ENCODE data around the gene CAGE1.

CAGE1 gene

DNA sequence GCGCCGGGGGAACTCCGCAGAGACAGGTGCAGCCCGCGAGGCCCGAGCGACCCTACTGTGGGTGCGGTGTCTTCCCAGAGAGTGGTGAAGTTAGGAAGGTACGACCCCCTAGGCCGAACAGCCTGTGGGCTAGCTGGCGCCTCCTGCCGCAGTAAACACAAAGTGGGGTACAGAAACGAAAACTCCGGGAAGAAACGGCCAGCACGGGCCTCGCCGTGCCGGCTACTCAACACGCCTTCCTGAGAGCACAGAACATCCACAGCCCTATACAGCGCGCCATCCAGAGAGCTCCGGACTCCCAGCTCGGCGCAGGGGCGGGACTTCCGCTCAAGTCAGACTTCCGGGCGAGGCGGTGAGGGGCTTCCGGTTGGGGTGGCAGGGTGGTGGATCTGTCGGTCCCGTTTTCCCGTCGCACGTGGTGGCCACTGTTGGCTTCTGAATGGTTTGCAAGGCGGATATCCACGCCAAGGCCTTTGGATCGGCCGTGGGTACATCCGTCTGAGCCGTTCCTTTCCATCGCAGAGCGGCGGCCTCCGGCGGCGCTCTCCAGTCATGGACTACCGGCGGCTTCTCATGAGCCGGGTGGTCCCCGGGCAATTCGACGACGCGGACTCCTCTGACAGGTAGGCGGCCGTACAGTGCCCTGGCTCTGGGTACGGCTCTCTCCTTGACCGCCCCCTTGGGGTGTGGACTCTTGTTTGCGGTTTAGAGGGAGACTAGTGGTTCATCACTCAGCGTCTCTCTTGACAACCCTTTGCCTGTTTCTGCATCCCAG lies at the start of gene CAGE1, which contains the start of gene RIOK1:
Gene CAGE1 (minus strand): TSS at position 292 of the 775 bp plus-strand sequence. CDS start 2,569 bp downstream, outside the sequence.
Gene RIOK1 (plus strand): TSS at position 358 of the 775 bp plus-strand sequence. CDS start 195 bp downstream, at position 553.
- DNase-seq: peak; percentile 95

GRCh38 chr6:7439228-7439627 lies 49.7 kb upstream of the CAGE1 start:
- no peak for DNase-seq

- DNase-seq: no peak
Measured at GRCh38 chr6:7438011-7438410, 48.5 kb upstream of the CAGE1 start.

DNA sequence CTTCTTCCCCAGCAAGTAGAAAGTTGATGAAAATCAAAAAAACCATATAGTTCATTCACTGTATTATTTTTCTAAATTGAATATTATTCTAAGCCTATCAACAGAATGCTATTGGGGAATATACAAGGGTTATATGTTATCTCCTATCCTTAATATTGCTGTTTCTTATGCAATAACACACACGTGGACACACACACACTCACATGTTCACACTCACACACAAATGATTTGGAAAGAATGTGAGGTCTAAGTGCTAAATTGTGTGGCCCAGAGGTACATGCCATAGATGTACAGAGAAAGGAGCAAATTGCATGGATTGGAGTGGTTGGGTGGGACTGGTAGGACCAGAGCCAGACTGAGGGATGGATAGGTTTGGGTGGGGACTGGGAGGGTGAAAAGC lies 45.1 kb upstream of the CAGE1 start:
- DNase-seq: no peak

- DNase-seq: no peak
Measured at GRCh38 chr6:7433121-7433617, 43.6 kb upstream of the CAGE1 start.

DNA sequence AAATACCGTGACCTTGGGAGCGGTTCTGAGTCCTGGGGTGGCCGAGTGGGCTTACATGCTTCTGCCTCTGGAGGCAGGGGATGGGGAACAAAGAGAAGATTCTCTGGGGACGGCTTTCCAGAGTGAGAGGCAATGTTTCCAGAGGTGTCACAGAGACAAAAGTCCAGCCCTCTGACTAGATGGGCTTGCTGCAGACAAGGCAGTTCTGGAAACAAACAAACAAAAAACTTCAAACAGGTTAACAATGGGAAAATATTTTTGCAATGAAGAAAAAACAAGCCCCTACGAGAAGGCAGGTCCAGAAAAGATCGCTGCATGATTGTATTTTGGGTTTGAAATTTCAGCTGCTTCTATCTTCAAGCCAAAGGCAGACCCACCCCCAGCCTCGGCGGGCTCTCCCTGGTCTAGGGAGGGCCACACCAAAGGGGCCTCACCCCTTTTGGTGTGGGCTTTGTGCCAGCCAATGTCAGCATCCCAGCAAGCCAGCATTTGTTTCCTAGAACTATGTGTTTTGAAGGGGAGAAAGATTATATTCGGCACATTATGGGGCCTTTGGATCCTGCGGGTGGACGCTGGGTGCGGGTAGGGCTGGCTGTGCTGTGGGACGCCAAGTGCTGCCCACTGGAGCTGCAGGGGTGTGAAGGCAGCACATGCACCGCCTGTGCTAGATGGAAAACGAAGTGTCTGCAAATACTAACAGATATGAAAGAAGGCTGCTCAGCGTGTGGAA lies 43.0 kb upstream of the CAGE1 start:
- no peak for DNase-seq

GRCh38 chr6:7431674-7432390 lies 42.3 kb upstream of the CAGE1 start:
- DNase-seq: no peak

GRCh38 chr6:7431313-7431673 lies 41.8 kb upstream of the CAGE1 start:
- no peak for DNase-seq

DNA sequence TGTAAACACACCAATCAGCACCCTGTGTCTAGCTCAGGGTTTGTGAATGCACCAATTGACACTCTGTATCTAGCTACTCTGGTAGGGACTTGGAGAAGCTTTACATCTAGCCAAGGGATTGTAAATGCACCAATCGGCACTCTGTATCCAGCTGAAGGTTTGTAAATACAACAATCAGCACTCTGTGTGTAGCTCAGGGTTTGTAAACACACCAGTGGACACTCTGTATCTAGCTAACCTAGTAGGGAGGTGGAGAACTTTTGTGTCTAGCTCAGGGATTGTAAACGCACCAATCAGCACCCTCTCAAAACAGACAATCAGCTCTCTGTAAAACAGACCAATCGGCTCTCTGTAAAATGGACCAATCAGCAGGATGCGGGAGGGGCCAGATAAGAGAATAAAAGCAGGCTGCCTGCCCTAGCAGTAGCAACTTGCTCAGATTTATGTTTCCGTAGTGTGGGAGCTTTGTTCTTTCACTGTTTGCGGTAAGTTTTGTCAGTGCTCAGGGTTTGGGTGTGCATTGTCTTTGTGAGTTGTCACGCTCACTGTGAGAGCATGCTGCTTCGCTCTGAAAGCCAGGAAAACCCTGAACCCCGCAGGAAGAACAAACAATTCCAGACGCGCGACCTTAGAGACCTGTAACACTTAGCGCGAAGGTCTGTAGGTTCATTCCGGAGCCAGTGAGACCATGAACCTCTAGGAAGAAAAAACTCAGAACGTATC lies 37.1 kb upstream of the CAGE1 start:
- DNase-seq: no peak

- no peak for DNase-seq
Measured at GRCh38 chr6:7425808-7426190, 36.3 kb upstream of the CAGE1 start.

- DNase-seq: no peak
Measured at GRCh38 chr6:7424967-7425807, 35.6 kb upstream of the CAGE1 start.

DNA sequence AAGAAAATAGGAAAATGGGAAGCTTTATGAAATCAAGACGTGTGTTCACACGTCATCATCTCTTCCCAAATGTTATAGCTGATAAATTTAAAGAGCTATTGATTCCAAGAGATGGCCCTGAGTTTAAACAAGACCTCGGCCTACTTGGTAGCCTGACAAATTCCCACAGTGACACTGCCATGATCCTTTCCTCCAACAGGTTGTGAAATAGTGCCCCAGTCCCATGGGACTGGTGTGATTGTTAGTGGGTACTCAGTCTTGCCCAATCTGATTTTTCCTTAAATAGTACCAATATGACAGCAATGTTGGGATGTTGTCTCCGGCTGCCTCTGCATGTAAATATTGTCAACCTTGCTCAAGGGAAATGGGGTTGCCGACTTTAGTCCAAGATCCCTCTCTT lies 34.5 kb upstream of the CAGE1 start:
- DNase-seq: no peak

DNA sequence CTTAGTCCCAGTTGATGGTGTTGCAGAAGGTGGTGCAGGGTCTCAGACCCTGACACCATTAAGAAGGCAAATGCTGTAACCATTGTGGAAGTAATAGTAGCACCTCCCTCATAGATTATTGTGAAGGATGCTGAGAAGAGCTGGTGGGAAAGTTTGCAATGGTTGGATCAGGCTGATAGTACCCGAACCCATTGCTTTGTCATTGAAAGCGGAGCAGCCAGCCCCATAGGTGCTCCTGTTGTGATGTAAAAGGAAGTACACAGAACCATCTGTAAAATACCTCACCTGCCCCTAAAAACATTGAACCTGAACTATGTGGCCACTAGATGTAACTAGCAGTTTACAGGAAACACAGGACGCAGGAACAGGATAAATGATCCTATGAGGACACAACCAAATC lies 31.5 kb upstream of the CAGE1 start:
- no peak for DNase-seq

DNA sequence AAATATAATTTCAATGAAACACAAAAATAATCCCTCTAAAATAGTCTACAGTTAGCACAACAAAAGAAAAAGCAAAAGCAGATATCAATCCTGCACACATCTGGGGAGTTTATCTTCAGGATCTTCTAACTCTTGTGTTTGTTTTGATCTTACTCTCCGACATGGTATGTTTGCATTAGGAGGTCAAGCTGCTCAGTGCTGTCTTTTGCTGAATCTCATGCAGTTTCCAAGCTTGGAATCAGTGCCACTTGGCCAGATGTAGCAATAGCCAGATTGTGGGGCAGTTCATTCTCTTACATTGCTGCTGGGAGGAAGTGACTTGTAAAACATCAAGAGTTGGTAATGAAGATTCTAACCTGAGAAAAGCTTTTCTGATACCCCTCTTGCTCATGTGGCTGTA lies 29.5 kb upstream of the CAGE1 start:
- DNase-seq: no peak

GRCh38 chr6:7418238-7418905 lies 28.8 kb upstream of the CAGE1 start:
- DNase-seq: no peak

DNA sequence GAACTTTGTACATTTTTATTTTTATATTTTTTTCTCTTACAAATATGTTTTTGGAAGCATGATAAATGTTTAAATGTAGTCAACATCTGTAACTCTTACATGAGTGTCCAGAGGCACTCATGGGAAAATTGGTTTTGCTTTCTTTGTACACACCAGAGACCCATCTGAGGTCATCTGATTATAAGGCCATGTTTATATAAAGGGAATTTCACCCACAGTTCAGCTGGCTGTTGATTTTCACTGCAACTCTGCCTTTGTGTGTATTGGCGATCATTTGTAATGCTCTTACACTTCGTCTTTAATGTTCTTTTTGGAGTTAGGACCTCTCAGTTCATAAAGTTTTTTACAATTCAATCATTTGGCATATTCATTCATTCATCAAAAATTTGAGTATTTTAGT lies 28.1 kb upstream of the CAGE1 start:
- DNase-seq: no peak

DNA sequence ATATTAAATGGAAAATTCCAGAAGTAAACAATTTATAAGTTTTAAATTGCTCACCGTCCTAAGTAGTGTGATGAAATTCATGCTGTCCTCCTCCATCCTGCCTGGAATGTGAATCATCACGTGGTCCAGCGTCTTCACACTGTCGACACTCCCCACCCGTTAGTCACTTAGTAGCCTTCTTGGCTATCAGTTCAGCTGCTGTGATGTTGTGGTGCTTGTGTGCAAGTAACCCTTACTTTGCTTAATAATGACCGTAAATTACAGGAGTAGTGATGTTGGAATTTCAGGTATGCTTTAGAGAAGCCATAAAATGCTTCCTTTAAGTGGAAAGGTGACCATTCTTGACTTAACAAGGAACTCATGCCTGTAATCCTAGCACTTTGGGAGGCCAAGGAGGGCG lies 25.3 kb upstream of the CAGE1 start:
- no peak for DNase-seq

GRCh38 chr6:7413151-7413823 lies 23.7 kb upstream of the CAGE1 start:
- DNase-seq: no peak

- no peak for DNase-seq
Measured at GRCh38 chr6:7411328-7411727, 21.8 kb upstream of the CAGE1 start.

GRCh38 chr6:7410851-7411250 lies 21.3 kb upstream of the CAGE1 start:
- DNase-seq: no peak

DNA sequence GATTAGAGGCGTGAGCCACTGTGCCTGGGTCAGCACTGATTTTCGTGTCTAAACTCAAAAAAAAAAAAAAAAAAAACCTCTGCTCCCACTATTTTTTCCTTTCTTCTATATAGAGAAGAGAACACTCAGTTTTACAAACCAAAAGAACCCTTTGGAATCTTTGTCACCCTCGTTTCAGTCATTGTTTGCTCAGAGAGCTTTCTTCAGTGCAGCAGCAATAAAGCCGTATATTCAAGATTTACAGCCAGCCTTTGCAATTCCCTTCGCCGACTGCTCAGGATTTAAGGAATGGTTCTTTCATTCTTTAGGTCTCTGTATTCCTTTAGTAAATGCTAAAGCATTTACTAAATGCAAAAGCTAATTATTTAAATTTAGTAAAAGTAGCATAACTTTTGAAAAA lies 20.2 kb upstream of the CAGE1 start:
- DNase-seq: no peak
